A673 (cell line): ENCODE measurements around the gene MRPL39.

Experiments
- CTCF ChIP-seq: fragments of 300-800, 200-600 bp; sonication (generic); conservative IDR thresholded peaks from 2 replicates; pipeline ENCODE4 v1.5.1; 2017; ENCODE audit warnings: low read depth, mild to moderate bottlenecking, antibody characterized with exemption, low read length, moderate library complexity, mixed read lengths
- EZH2 ChIP-seq: fragments of 200-600 bp; sonication (generic); IDR thresholded peaks from 2 replicates; pipeline ENCODE4 v1.6.1; 2017; ENCODE audit warnings: borderline replicate concordance, low read depth, mild to moderate bottlenecking, mixed read lengths, antibody characterized with exemption, low read length; ENCODE audit not compliant: poor library complexity, severe bottlenecking

- TF ChIP-seq EZH2, result no peak
- 0 out of 2 replicates have a peak, but pooled peaks have one; percentile 13 for TF ChIP-seq CTCF
These were observed 33.7 kb downstream of the MRPL39 start for GRCh38 chr21:25573409-25574206.
